SU-DHL-6 (cell line): ENCODE data around the gene ABHD2.

Source experiments
- CTCF ChIP-seq: fragments of 200-600 bp; sonication (generic); IDR thresholded peaks from one replicate; pipeline ENCODE4 v1.5.1; 2017; ENCODE audit warnings: antibody characterized with exemption, mild to moderate bottlenecking, low read length, moderate library complexity; ENCODE audit not compliant: insufficient read depth, poor library complexity, severe bottlenecking
- EZH2phosphoT487 ChIP-seq: fragments of 200-600 bp; sonication (generic), shearing (Covaris generic); conservative IDR thresholded peaks from 2 replicates; pipeline ENCODE4 v1.6.1; 2018; ENCODE audit warnings: mild to moderate bottlenecking, antibody characterized with exemption, low read length, moderate library complexity, mixed read lengths

GRCh38 chr15:89126009-89126408 lies 37.8 kb downstream of the ABHD2 start:
- TF ChIP-seq CTCF (no peak), EZH2phosphoT487 (no peak)
